GM10266 (cell line): ENCODE measurements around the gene METTL15.
"Not testable (repeated sequence)": the region's sequence is repeated elsewhere in the genome, so short reads cannot be mapped to it uniquely, and the experiment has no call there.

ENCODE experiments used
- DNase-seq: peaks from one replicate; pipeline ENCODE4 v3.0.0; 2012; ENCODE audit errors: extremely low spot score
- CTCF ChIP-seq: IDR thresholded peaks from 2 replicates; pipeline ENCODE4 v1.5.1; 2012; ENCODE audit warnings: mild to moderate bottlenecking, low read depth; ENCODE audit not compliant: control insufficient read depth, insufficient read depth; ENCODE audit errors: missing control alignments

Gene METTL15

DNA sequence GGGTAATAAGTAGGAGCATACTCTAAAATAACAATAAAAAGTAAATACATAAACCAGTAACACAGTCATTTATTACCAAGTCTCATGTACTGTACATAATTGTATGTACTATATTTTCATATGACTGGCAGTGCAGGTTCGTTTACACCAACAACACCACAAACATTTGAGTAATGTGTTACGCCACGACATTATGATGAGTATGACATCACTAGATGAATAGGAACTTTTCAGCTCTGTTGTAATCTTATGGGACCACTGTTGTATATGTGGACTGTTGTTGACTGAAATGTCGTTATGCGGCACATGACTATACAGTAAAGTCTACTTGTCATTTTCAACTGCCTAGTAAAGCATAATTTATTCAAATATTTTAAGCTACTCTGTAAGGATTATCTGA lies 18.8 kb upstream of the METTL15 start:
- no peak for DNase-seq
- TF ChIP-seq CTCF, result no peak

- DNase-seq, result no peak
Measured at GRCh38 chr11:28090052-28090749, 18.0 kb upstream of the METTL15 start.

DNA sequence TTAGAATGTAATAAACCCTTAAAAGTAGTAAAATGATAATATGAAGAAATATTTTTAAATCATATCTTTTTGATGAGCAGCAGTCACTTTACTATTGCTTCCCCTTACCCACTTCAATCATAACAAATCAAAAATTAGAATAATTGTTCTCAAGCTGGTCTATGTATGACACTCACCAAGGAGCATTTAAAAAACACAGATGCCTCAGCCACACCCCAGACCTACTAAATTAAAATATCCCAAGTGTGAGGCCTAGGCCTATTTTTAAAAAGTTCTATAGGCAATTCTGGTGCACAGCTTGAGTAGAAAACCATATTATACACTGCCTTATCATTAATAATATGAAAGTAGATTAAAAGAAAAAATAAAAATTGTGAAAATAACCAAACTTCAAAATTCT lies 15.4 kb upstream of the METTL15 start:
- DNase-seq, result no peak
- TF ChIP-seq CTCF, result no peak

More at GRCh38 chr11:28090052-28090749, 18.0 kb upstream of the METTL15 start:
- no peak for TF ChIP-seq CTCF

DNA sequence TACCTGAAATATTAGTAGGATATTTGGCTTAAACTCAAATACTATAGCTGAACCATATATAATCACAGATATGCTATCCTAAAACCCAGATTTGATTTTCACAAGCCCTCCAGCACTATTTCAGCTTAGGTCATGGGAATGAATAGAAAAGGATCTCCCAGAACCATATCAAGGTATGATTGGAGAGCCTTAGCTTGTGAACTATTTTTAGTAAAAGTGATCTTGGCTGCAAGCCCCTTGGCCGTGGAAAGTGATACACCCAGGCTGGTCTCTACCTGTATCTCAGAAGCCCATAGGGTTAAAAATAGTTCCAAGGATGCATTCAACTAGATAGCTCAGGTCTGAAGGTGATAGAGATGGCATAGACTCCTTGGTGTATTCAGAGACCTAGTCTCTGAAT lies 9.9 kb upstream of the METTL15 start:
- DNase-seq, result no peak
- TF ChIP-seq CTCF, result no peak

GRCh38 chr11:28099715-28100114 lies 8.5 kb upstream of the METTL15 start:
- DNase-seq, result no peak
- no peak for TF ChIP-seq CTCF

DNA sequence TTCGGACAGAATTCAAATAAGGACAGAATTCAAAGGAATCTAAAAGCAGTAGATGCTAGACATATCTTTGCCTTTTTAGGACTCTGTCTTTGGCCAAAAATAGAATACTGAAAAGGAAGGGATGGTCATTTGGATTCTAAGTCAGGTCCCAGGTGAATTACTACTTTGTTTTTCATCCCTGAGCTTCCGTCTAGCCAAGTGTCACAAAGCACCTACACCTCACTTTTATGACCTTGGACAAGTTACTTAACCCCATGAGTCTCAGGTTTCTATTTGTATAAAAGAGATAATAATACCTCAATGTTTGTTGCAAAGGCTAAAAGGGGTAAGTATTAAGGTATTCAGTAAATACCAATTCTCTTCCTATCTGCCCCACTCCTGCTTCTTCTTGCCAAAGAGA lies 7.5 kb upstream of the METTL15 start:
- DNase-seq, result no peak
- no peak for TF ChIP-seq CTCF

- not testable (repeated sequence) for DNase-seq
Measured at GRCh38 chr11:28102300-28102699, 5.9 kb upstream of the METTL15 start.

DNA sequence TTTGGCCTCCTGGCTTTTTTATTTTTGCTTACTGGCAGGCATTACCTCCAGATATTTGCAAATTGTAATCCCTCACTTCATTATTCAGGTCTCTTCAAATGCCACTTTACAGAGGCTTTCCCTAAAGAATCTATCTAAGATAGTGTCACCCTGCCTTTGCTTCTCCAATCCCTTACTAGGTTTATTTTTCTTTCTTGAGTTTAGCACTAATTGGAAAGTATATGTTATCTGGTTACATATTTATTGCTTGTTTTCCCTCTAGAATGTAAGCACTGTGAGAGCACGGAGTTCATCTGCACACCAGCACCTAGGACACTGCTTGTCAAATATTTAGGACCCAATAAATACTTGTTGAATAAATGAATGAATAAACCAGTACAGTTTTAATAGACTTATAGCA lies 3.8 kb upstream of the METTL15 start:
- TF ChIP-seq CTCF, result no peak
- DNase-seq, result no peak
